HepG2 (cell line): Measurements from ENCODE around the gene SBSN. TPM values are rescaled to one million over a fixed set of nuclear protein-coding genes. Genes with fewer than 3 reads are reported as not detected.

ENCODE experiments used
- ARNTL ChIP-seq: sonication (generic); formaldehyde crosslinking; IDR thresholded peaks from 2 replicates; pipeline ENCODE4 v1.4.0; 2020; ENCODE audit warnings: mild to moderate bottlenecking, missing genetic modification reagents
- CBFB ChIP-seq: sonication (generic); formaldehyde crosslinking; IDR thresholded peaks from 2 replicates; pipeline ENCODE4 v1.4.0; 2020; ENCODE audit warnings: missing genetic modification reagents
- CEBPB ChIP-seq: IDR thresholded peaks from 2 replicates; pipeline ENCODE4 v1.6.1; 2011; ENCODE audit warnings: low read depth, low read length, improper control_type of control experiment, borderline replicate concordance
- GZF1 ChIP-seq: sonication (generic); formaldehyde crosslinking; IDR thresholded peaks from 2 replicates; pipeline ENCODE4 v1.5.1; 2020; ENCODE audit warnings: mild to moderate bottlenecking, missing genetic modification reagents
- ISL2 ChIP-seq: sonication (generic); formaldehyde crosslinking; IDR thresholded peaks from 2 replicates; pipeline ENCODE4 v1.5.0; 2020; ENCODE audit warnings: missing genetic modification reagents
- NFE2L2 ChIP-seq: fragments of 150-350 bp; IDR thresholded peaks from 2 replicates; pipeline ENCODE4 v1.6.1; 2014; ENCODE audit warnings: low read length
- SALL2 ChIP-seq: sonication (generic); formaldehyde crosslinking; IDR thresholded peaks from 2 replicates; pipeline ENCODE4 v1.8.1; 2023; ENCODE audit warnings: mild to moderate bottlenecking, missing genetic modification reagents, inconsistent platforms
- SOX6 ChIP-seq, 2 experiments: fragments of 450-650 bp in 1 of 2; sonication (generic) in 1 of 2; formaldehyde crosslinking in 1 of 2; IDR thresholded peaks; 2 replicates each; pipeline versions ENCODE4 v1.4.0 to v1.6.1; 2017 to 2020; ENCODE audit warnings: antibody characterized with exemption in 1 of 2, mild to moderate bottlenecking in 1 of 2, missing genetic modification reagents in 1 of 2
- TOE1 ChIP-seq: sonication (generic); formaldehyde crosslinking; IDR thresholded peaks from 2 replicates; pipeline ENCODE4 v1.4.0; 2020; ENCODE audit warnings: mild to moderate bottlenecking, missing genetic modification reagents
- ZMYM4 ChIP-seq: sonication (generic); formaldehyde crosslinking; IDR thresholded peaks from 2 replicates; pipeline ENCODE4 v1.8.1; 2023; ENCODE audit warnings: mild to moderate bottlenecking, missing genetic modification reagents
- ZNF44 ChIP-seq: sonication (generic); formaldehyde crosslinking; IDR thresholded peaks from 2 replicates; pipeline ENCODE4 v1.5.1; 2020; ENCODE audit warnings: mild to moderate bottlenecking, missing genetic modification reagents
- ZNF446 ChIP-seq: sonication (generic); formaldehyde crosslinking; IDR thresholded peaks from 2 replicates; pipeline ENCODE4 v1.5.0; 2020; ENCODE audit warnings: mild to moderate bottlenecking, missing genetic modification reagents
- ZNF792 ChIP-seq: IDR thresholded peaks from 2 replicates; pipeline ENCODE4 v1.6.1; 2016
- ZNF883 ChIP-seq: sonication (generic); formaldehyde crosslinking; IDR thresholded peaks from 2 replicates; pipeline ENCODE4 v1.5.1; 2020; ENCODE audit warnings: mild to moderate bottlenecking, missing genetic modification reagents; ENCODE audit errors: not compliant biosample characterization
- polyA plus RNA-seq, 8 experiments: library from polyadenylated mRNA; depleted of rRNA in 3 of 8; stranded (reverse) in 7 of 8; unstranded in 1 of 8; fragments of >200 nt; fragmentation: Illumina TruSeq in 4 of 8; extraction: Trizol in 4 of 8; gene quantifications; 2 replicates each; pipeline versions ENCODE4 v1.2.1 to v1.2.3, GENCODE V29; 2011 to 2016; ENCODE audit warnings: low read depth in 4 of 8, missing spikeins in 1 of 8, mixed read lengths in 1 of 8; ENCODE audit not compliant: insufficient read depth in 1 of 8
- total RNA-seq, 5 experiments: library from RNA; depleted of rRNA; stranded (reverse); fragments of >200 nt; fragmentation: Illumina TruSeq; extraction: Trizol; gene quantifications; 2 replicates each; pipeline ENCODE4 v1.2.3, GENCODE V29; 2016; ENCODE audit warnings: low read depth in 1 of 5
- TF ChIP-seq, protein P1 (sequence below): sonication (generic); formaldehyde crosslinking; IDR thresholded peaks from 2 replicates; pipeline ENCODE4 v1.4.0; 2020; ENCODE audit warnings: missing genetic modification reagents, borderline replicate concordance
- TF ChIP-seq, protein P2 (sequence below): sonication (generic); formaldehyde crosslinking; conservative IDR thresholded peaks from 2 replicates; pipeline ENCODE4 v1.8.0; 2022; ENCODE audit warnings: mild to moderate bottlenecking, moderate library complexity, missing genetic modification reagents
- TF ChIP-seq, protein P3 (sequence below): sonication (generic); formaldehyde crosslinking; IDR thresholded peaks from 2 replicates; pipeline ENCODE4 v1.8.0; 2022; ENCODE audit warnings: mild to moderate bottlenecking, missing genetic modification reagents, moderate library complexity
- TF ChIP-seq, protein P4 (sequence below): sonication (generic); formaldehyde crosslinking; IDR thresholded peaks from 2 replicates; pipeline ENCODE4 v1.9.0; 2022; ENCODE audit warnings: low read depth, missing genetic modification reagents
- TF ChIP-seq, protein P5 (sequence below): sonication (generic); formaldehyde crosslinking; IDR thresholded peaks from 2 replicates; pipeline ENCODE4 v1.5.0; 2020; ENCODE audit warnings: mild to moderate bottlenecking, missing genetic modification reagents

Gene SBSN
- total and polyA plus RNA-seq, 2 of the 13 experiments (the other 11 are each of a cell fraction or from before 2014, with no cell fraction given) = not detected

DNA sequence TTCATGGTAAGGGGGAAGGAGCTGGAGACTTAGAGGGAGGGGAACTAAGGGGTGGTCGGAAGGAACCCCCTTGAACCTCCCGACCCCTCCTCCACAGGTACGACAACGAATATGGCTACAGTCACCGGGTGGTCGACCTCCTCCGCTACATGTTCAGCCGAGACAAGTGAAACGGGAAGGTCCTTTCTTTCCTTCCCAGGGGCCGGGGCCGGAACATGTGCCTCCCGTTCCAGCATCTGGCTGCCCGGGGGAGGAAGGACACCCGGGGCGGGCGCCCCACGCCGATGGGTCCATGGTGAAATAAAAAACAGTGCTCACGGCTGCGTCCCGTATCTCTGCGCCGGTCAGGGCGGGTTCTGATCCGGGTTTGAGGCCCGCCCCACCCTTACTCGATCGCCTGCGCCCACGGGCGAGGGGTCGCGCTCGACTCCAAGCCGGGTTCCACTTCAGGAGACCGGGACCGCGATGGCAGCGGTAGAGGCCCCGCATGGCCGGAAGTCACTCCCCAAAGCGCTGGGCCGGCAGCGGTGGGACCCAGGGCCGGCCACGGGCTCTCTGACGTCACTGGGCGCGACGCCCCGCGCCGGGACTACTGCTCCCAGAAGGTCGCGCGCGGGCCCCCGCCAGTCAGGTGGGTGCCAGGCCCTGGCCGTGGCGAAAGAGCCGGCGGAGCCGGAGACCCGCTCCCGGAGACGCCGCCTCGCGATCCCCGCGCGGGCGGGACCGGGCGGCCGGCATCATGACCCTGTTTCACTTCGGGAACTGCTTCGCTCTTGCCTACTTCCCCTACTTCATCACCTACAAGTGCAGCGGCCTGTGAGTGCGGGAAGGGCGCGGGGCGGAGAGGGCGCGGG is 17.1 kb upstream of the SBSN start, which contains the start of gene TMEM147 (continued):
- peak; percentile 61; the same call in 1 of the 2 replicates for TF ChIP-seq TOE1
- TF ChIP-seq ZNF883 (CRISPR knock-in tag) = peak; percentile 6
- TF ChIP-seq ZNF446 = peak; percentile 89; the same call in 1 of the 2 replicates
- peak; percentile 58; the same call in 1 of the 2 replicates for TF ChIP-seq GZF1 (CRISPR knock-in tag)
- TF ChIP-seq ISL2 (CRISPR knock-in tag) = peak; percentile 59
- TF ChIP-seq, protein P1, sequence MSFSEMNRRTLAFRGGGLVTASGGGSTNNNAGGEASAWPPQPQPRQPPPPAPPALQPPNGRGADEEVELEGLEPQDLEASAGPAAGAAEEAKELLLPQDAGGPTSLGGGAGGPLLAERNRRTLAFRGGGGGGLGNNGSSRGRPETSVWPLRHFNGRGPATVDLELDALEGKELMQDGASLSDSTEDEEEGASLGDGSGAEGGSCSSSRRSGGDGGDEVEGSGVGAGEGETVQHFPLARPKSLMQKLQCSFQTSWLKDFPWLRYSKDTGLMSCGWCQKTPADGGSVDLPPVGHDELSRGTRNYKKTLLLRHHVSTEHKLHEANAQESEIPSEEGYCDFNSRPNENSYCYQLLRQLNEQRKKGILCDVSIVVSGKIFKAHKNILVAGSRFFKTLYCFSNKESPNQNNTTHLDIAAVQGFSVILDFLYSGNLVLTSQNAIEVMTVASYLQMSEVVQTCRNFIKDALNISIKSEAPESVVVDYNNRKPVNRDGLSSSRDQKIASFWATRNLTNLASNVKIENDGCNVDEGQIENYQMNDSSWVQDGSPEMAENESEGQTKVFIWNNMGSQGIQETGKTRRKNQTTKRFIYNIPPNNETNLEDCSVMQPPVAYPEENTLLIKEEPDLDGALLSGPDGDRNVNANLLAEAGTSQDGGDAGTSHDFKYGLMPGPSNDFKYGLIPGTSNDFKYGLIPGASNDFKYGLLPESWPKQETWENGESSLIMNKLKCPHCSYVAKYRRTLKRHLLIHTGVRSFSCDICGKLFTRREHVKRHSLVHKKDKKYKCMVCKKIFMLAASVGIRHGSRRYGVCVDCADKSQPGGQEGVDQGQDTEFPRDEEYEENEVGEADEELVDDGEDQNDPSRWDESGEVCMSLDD (CRISPR knock-in tag) = peak; percentile 58; the same call in 1 of the 2 replicates
- TF ChIP-seq CEBPB = no peak
- TF ChIP-seq, protein P2, sequence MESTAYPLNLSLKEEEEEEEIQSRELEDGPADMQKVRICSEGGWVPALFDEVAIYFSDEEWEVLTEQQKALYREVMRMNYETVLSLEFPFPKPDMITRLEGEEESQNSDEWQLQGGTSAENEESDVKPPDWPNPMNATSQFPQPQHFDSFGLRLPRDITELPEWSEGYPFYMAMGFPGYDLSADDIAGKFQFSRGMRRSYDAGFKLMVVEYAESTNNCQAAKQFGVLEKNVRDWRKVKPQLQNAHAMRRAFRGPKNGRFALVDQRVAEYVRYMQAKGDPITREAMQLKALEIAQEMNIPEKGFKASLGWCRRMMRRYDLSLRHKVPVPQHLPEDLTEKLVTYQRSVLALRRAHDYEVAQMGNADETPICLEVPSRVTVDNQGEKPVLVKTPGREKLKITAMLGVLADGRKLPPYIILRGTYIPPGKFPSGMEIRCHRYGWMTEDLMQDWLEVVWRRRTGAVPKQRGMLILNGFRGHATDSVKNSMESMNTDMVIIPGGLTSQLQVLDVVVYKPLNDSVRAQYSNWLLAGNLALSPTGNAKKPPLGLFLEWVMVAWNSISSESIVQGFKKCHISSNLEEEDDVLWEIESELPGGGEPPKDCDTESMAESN (CRISPR knock-in tag) = peak; percentile 97
- no peak for TF ChIP-seq NFE2L2
- TF ChIP-seq SALL2 = peak; percentile 76; the same call in 1 of the 2 replicates
- peak; percentile 31 for TF ChIP-seq ARNTL
- TF ChIP-seq ZMYM4 (CRISPR knock-in tag) = peak; percentile 92
- TF ChIP-seq, protein P3, sequence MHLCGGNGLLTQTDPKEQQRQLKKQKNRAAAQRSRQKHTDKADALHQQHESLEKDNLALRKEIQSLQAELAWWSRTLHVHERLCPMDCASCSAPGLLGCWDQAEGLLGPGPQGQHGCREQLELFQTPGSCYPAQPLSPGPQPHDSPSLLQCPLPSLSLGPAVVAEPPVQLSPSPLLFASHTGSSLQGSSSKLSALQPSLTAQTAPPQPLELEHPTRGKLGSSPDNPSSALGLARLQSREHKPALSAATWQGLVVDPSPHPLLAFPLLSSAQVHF (CRISPR knock-in tag) = peak; percentile 52; the same call in 1 of the 2 replicates
- peak; percentile 55; the same call in 1 of the 2 replicates for TF ChIP-seq CBFB (CRISPR knock-in tag)
- TF ChIP-seq, protein P4, sequence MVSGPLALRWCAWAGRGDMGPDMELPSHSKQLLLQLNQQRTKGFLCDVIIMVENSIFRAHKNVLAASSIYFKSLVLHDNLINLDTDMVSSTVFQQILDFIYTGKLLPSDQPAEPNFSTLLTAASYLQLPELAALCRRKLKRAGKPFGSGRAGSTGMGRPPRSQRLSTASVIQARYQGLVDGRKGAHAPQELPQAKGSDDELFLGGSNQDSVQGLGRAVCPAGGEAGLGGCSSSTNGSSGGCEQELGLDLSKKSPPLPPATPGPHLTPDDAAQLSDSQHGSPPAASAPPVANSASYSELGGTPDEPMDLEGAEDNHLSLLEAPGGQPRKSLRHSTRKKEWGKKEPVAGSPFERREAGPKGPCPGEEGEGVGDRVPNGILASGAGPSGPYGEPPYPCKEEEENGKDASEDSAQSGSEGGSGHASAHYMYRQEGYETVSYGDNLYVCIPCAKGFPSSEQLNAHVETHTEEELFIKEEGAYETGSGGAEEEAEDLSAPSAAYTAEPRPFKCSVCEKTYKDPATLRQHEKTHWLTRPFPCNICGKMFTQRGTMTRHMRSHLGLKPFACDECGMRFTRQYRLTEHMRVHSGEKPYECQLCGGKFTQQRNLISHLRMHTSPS = no peak; the same call in 1 of the 2 replicates
- TF ChIP-seq, protein P5, sequence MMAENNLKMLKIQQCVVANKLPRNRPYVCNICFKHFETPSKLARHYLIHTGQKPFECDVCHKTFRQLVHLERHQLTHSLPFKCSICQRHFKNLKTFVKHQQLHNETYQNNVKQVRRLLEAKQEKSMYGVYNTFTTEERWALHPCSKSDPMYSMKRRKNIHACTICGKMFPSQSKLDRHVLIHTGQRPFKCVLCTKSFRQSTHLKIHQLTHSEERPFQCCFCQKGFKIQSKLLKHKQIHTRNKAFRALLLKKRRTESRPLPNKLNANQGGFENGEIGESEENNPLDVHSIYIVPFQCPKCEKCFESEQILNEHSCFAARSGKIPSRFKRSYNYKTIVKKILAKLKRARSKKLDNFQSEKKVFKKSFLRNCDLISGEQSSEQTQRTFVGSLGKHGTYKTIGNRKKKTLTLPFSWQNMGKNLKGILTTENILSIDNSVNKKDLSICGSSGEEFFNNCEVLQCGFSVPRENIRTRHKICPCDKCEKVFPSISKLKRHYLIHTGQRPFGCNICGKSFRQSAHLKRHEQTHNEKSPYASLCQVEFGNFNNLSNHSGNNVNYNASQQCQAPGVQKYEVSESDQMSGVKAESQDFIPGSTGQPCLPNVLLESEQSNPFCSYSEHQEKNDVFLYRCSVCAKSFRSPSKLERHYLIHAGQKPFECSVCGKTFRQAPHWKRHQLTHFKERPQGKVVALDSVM (CRISPR knock-in tag) = peak; percentile 73; the same call in 1 of the 2 replicates
- TF ChIP-seq ZNF792 = peak; percentile 46; the same call in 1 of the 2 replicates
- TF ChIP-seq SOX6 (IDR thresholded peaks at IDR 0.05) = no peak
- TF ChIP-seq SOX6 (CRISPR knock-in tag; IDR thresholded peaks at IDR 0.05) = peak; percentile 53
- no peak for TF ChIP-seq ZNF44 (CRISPR knock-in tag)
